ENCODE results near the gene TET3.

DNA sequence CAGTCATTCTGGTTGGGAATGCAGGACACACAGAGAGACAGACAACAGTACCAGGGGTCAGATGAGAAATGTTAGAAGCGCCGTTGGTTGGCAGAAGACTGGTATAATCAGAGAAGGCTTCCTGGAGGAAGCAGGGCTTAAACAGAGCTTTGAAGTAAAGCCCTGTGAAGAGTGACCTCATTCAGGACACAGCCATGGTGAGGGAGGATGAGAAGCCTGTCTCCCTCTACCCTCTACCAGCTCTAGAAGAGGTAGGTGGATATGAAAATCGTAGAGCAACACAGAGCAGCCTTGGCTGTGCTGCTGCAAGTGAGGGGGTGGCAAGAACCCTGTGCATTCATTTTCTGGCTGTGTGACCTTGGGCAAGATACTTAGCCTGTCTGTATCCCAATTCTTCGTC is 14.2 kb downstream of the TET3 start:
- TF ChIP-seq, protein P1, sequence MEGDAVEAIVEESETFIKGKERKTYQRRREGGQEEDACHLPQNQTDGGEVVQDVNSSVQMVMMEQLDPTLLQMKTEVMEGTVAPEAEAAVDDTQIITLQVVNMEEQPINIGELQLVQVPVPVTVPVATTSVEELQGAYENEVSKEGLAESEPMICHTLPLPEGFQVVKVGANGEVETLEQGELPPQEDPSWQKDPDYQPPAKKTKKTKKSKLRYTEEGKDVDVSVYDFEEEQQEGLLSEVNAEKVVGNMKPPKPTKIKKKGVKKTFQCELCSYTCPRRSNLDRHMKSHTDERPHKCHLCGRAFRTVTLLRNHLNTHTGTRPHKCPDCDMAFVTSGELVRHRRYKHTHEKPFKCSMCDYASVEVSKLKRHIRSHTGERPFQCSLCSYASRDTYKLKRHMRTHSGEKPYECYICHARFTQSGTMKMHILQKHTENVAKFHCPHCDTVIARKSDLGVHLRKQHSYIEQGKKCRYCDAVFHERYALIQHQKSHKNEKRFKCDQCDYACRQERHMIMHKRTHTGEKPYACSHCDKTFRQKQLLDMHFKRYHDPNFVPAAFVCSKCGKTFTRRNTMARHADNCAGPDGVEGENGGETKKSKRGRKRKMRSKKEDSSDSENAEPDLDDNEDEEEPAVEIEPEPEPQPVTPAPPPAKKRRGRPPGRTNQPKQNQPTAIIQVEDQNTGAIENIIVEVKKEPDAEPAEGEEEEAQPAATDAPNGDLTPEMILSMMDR (IDR thresholded peaks at IDR 0.05), result no peak
- TF ChIP-seq POLR2A (IDR thresholded peaks at IDR 0.05), result no peak

All from uterus (tissue), 2 donors.